Transverse colon (tissue), 4 donors: ENCODE data around the gene KCNK5.

Experiments
- CTCF ChIP-seq, 5 experiments: fragments of 200-600 bp in 3 of 5; fragments of 450-650 bp in 2 of 5; sonication (generic) in 3 of 5; IDR thresholded peaks; 1 replicate in 2 of 5; 2 replicates in 3 of 5; pipeline ENCODE4 v1.5.1; 2016 to 2017; ENCODE audit warnings: antibody characterized with exemption in 5 of 5, inconsistent platforms in 3 of 5, mild to moderate bottlenecking in 2 of 5, moderate library complexity in 1 of 5
- EP300 ChIP-seq: sonication (generic); formaldehyde crosslinking; IDR thresholded peaks from one replicate; pipeline ENCODE4 v1.6.1; 2017; ENCODE audit warnings: antibody characterized with exemption, low read depth
- POLR2A ChIP-seq: fragments of 450-650 bp; IDR thresholded peaks from one replicate; pipeline ENCODE4 v1.6.1; 2016; ENCODE audit warnings: antibody characterized with exemption, mild to moderate bottlenecking, moderate library complexity
- POLR2AphosphoS5 ChIP-seq, 3 donors: sonication (generic); formaldehyde crosslinking; IDR thresholded peaks; one replicate each; pipeline ENCODE4 v1.6.1; 2016; ENCODE audit warnings: antibody characterized with exemption in 3 of 3

DNA sequence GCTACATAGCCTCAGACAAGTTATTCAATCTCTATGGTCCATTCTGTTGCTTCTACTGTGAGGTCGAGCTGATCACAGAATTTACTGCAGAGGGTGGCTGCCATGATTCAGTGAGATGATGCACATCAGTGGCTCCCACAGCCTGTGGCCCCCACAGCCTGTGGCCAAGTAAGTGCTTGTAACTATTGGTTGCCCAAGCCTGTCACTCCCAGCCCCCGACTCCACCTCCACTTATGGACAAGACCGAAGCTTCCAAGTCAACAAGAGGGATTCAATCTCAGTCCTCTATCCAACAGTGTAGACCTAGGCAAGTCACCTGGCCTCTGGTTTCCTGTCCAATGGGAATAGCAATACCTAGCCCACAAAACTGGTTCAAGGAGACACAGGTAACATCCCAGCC is 8.2 kb downstream of the KCNK5 start:
- TF ChIP-seq CTCF (IDR thresholded peaks at IDR 0.05) (no peak), EP300 (no peak), POLR2AphosphoS5 (IDR thresholded peaks at IDR 0.05) (no peak), POLR2A (no peak)
